NCI-H1694 treated with DMSO at 0.1 percent for 48 hours (cell line): Measurements from ENCODE around the gene ACTN4.

ENCODE experiments used
- DNase-seq: peaks from one replicate; lab custom pipeline; 2025; lab: John Stamatoyannopoulos, UW

Gene ACTN4

GRCh38 chr19:38678217-38678890, 30.9 kb downstream of the ACTN4 start:
- DNase-seq = no peak

DNA sequence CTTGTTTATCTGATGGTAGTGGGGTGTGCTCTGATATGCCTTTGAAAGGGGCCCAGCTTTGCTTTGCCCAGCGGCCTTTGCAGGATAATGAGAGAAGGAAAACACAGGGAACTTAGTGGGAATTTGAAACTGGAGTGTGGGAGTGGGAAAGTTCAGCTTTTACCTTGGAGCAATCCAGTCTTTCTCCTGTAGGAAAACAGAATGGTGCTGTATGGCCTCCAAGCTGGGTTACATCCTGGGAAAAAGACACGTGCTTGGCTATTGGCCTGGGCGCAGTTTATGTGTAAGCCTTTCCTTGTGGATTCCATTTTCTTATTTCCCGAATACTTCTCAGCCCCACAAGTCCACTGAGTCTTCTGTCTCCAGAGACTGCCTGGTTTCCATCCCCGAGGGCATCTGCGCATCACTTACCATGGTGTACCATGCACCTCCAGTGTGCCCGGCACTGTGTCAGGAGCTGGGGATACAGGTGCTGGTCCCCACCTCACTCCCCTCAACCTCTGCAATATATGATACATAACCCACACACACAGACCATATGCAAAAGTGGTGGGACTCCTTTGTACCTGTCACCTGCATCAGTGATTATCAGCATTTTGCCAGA, 31.5 kb downstream of the ACTN4 start:
- no peak for DNase-seq

DNA sequence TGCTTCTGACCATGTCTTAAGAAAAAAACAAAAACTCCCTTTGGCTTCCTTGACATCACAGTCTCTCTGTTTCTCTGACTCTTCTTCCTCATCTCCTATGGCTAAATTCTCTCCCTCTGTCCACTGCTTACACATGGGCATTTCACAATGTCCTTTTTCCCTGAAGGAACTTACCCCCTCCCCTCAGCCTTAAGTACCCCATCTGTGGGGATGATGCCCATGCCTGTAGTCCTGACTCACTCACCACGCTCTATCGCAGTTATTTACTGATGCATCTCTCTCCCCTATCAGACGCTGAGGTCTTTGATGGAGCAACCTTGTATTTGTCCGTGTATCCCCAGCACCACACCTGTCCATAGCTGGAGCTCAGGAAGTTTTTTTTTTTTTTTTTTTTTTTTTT, 32.4 kb downstream of the ACTN4 start:
- no peak for DNase-seq

DNA sequence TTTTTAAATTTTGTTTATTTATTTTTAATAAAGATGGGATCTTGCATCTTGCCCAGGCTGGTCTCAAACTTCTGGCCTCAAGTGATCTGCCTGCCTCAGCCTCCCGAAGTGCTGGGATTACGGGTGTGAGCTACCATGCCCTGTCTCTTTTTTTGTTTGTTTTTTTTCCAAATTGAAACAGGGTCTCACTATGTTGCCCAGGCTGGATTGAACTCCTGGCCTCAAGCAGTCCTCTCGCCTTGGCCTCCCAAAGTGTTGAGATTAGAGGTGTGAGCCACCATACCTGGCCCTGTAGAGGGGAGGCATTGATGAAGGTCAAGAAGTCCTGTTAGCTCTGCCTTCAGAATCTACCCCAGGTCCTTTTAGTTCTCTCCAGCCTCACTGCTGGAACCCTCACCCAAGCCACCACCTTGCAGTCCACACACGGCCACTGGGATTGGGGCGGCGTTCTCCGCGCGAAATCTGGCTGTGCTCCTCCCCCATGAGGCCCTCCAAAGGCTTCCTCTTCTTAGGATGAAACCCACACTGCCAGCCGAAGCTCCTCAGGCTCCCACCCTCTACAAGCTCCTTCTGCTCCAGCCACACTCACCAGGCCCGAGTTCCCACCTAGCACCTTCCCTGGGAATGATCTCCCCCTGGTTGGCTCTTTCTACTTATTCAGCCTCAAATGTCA, 34.9 kb downstream of the ACTN4 start:
- no peak for DNase-seq

DNA sequence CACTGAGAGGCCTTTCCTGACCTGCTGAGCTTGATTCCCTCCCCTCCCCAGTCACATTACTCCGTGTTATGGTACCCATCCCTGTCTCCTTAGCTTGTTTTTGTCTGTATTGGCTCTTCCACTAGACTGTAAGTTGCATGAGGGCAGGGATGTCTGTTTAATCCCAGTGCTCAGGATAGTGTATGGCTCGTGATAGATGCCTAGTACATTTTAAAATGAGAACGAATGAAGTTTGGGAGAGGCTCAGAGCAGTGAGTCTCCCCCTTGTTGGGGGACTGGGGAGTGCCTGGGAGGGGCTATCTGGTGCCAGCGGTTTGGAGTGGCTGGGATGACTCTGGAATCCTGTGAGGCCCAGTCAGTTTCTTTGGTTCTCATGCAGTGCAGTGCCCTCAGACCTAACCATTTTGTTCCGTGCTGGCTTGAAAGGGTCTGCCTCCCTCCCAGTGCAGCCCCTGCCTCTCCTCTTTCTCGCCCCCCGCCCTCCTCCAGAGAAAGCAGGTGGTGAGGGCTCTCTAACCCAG, 35.5 kb downstream of the ACTN4 start:
- no peak for DNase-seq

DNA sequence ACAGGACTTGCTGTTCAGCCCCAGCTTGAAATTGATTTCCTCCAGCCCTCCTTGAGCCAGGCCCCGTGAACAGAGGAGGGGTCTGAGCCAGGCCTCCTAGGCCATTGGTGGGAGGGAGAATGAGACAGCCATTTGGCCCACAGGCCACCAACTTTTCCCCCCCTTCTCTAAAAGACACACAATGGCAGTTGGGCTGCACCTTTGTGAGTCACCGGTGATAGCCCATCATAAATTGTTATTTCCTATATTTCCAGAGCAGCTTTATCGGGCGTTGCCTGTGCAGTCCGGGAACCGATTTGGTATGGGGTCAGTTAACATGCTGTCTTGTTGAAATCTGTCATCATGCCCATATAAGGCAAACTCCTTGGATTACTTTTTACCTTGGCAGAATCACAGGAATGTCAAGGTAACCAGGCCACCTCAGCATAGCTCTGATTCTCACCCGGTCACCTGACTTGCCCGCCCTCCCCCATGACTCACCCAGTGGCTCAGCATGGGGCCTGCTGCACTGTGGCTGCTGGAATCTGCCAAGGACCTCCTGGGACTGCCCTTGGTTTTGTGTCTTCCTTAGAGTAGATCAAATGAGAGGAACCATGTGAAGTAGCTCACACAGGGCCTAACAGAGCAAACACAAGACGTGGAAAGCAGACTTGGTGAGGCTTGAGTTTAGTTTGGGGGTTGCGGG, 36.1 kb downstream of the ACTN4 start:
- DNase-seq = no peak

DNA sequence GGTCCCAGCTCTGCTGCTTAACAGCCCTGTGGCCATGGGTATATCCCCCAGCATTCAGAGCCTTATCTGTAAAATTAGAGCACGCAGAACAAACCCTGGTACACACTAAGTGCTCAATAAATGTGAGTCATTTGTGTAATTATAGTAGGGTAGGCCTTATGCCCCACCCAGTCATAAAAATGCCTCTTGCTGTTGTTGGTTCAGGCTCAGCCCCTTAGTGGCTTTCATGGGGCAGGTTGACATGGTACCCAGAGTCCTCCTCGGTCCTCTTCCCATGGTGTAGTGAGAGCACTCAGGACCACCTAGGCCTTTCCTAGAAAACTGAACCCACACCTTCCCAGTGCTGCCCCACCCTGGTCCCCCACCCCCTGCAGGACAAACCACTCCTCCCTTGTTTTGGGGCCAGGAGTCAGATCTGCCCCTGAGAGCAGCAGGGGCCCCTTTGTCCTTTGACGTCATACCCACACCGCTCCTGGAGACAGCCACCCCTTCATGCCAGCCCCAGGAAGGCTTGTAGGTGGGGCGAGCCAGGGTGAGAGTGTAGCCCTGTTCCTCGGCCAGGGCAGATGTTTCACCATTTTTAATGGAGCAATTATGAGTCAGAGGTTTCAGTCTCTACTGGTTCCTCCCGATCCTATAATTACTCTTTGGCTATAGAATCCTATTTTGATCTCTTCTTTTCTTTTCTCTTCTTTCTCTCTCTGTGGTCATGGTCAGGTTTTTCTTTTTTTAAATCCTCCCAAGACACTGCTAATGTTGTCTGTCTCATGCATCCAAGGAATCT, 36.8 kb downstream of the ACTN4 start:
- DNase-seq = peak; percentile 32

- no peak for DNase-seq
These were observed 37.6 kb downstream of the ACTN4 start for GRCh38 chr19:38684862-38685665.

GRCh38 chr19:38685666-38686529, 38.4 kb downstream of the ACTN4 start:
- DNase-seq = peak; percentile 81

- DNase-seq = no peak
These were observed 39.1 kb downstream of the ACTN4 start for GRCh38 chr19:38686530-38686888.

DNA sequence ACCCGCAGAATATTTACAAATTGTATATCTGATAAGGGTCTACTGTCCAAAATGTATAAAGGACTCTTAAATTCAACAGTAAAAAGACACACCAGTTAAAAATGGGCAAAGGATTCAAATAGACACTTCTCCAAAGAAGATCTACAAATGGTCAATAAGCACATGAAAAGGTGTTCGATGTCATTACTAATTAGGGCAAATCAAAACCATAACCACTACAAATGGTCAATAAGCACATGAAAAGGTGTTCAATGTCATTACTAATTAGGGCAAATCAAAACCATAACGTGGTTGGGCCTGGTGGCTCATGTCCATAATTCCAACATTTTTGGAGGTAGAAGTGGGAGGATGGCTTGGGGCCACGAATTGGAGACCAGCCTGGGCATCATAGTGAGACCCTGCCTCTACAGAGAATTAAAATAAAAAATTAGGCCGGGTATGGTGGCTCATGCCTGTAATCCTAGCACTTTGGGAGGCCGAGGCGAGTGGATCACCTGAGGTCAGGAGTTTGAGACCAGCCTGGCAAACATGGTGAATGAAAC, 40.5 kb downstream of the ACTN4 start:
- no peak for DNase-seq

DNA sequence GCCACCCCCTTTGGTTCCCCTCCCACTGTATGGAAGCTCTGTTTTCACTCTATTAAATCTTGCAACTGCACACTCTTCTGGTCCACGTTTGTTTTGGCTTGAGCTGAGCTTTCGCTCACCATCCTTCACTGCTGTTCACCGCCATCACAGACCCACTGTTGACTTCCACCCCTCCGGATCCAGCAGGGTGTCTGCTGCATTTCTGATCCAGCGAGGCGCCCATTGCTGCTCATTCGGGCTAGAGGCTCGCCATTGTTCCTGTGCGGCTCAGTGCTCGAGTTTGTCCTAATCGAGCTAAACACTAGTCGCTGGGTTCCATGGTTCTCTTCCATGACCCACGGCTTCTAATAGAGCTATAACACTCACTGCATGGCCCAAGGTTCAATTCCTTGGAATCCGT, 42.7 kb downstream of the ACTN4 start:
- DNase-seq = no peak

DNA sequence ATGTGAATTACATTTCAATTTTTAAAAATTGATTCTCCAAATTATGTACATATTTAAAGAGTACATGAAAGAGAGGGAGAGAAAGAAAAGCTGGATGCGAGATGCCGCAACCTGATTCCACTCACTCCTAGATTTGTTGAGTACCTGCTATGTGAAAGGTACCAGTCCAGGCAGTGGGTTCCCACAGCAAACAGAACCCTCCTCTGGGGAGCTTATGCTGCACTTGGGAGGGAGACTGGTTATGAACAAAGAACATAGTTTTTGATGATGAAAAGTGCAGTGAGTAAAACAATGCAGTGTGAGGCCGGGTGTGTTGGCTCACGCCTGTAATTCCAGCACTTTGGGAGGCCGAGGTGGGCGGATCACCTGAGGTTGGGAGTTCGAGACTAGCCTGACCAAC, 43.4 kb downstream of the ACTN4 start:
- DNase-seq = no peak

DNA sequence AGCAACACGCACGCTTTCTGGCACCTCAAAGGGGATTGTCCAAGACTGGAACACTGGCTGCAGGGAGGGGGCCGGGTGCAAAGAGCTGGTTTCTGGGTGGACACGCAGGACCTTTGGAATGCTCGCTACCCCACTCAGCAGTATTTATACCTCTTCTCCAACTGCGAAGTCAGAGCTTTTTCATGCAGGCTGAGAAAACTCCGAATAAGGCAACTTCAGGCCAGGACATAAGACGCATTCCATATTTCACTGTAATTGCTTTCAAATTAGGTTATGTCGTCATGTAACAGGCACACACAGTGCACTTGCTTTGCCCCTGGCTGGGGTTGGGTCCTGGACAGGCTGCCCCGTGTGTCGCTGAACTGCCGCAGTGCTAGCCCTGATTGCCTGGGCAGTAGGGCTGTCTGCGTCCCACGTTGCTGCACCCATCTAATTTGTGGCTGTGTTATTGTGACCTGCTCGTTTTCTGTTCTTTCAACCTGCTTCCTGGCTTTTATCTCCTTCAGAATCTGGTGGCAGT, 44.5 kb downstream of the ACTN4 start:
- DNase-seq = no peak

DNA sequence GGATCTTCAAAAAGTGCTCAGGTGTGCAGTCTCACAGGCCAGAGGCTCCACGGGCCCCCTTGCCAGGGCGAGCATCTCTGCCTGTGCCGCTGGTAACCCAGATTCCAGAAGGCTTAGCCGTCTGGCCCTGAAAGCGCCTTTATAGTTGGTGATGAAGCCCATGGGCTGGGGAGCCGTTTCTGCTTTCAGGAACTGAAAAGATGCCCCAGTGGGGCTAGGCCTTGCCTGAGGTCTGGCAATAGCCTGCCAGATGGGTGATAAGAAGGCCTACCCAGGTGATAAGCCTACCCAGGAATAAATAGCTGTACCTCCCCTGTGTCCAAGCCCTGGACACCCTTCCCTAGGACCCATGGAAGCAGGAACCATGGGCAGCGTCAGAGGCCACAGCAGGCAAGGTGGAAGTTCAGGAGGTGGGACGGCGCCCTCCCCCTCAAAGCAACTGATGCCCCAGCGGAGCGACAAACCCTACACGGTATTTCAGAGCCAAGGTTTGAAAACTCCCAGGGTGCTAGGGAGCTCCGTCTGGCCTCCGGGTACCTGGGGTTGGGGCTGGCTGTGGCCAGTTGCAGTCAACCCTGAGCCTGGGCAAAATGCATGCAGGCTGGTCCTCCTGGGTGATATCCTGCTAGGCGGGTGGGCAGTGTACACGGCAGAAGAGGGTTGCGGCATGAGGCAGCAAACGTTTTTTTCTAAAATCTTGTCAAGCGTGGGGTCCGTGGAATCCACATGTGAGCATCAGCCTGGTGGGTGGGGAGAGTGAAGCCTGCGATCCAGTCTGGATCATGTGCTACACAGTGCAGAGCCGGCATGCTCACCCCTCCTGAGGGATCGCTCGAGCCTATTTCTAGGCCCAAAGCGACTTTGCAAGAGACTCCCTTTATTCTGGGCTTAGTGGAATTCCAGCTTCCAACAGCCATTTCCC, 45.3 kb downstream of the ACTN4 start:
- DNase-seq = no peak

DNA sequence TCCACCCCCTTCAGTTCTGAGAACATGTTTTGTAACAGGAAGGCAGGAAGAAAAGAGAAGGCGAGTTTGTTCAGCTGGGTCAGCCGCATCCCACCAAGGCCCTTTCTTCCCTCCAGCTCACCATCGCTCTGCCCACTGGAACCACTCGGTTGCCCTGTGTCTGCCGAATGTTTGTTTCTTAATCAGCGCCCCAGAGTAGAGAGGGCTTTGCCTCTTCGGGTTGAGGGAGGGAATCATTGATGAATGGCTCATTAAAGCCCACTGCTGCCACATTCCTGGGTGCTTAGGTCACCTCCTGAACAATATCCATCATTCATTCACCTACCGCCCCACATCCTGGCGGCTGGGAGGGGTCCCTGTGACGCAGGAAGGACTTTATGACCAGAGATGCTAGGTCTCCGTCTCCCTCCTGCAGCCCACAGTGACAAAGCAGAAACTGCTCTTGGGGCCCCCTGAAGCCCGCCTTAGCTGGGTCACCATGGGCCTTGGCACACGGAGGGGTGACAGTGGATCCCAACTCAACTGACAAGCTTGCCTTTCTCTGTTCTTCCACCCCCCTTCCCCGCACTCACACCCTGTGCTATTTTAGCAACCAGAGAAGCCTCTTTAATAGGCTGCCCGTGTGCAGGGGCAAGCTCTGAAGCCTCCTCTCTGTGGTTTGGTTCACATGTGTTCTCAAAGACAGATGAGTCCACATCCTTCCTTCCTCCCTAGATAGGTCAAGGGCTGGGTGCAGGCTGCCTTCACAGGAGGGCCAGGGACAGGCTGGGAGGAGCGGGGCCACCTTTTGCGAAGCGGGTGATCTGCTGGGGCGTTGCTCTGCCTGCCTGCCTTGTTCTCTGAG, 46.2 kb downstream of the ACTN4 start:
- DNase-seq = no peak

GRCh38 chr19:38695317-38695683, 47.9 kb downstream of the ACTN4 start:
- DNase-seq = no peak
